ENCODE data around the gene OR5AU1.

DNA sequence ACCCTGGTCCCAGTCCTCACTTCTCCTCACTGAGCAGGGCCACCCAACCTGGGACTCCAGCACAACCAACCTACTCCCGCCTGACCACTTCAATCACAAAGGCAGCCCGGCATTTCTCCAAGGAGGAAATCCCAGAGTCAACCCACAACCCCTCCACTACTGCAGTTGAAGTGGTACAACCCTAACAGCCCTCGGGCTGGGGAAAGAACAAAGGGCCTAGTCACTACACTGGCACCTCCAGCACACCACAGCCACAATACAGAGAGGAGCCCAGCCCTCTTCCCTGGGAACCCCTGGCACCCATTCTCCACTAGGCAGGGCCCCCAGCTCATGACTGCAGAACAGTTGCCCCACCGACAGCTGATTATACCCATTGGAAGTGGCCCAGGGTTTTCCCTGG, 13.7 kb upstream of the OR5AU1 start:
- TF ChIP-seq, protein P1, sequence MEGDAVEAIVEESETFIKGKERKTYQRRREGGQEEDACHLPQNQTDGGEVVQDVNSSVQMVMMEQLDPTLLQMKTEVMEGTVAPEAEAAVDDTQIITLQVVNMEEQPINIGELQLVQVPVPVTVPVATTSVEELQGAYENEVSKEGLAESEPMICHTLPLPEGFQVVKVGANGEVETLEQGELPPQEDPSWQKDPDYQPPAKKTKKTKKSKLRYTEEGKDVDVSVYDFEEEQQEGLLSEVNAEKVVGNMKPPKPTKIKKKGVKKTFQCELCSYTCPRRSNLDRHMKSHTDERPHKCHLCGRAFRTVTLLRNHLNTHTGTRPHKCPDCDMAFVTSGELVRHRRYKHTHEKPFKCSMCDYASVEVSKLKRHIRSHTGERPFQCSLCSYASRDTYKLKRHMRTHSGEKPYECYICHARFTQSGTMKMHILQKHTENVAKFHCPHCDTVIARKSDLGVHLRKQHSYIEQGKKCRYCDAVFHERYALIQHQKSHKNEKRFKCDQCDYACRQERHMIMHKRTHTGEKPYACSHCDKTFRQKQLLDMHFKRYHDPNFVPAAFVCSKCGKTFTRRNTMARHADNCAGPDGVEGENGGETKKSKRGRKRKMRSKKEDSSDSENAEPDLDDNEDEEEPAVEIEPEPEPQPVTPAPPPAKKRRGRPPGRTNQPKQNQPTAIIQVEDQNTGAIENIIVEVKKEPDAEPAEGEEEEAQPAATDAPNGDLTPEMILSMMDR (optimal IDR thresholded peaks at IDR 0.05 in 1 of 3, IDR thresholded peaks at IDR 0.05 in 1 of 3, conservative IDR thresholded peaks at IDR 0.05 in 1 of 3; ENCODE audit: extremely low read depth in 1 of 3, insufficient read depth in 2 of 3, low read length in 3 of 3) = no peak
- no peak for TF ChIP-seq EZH2 (IDR thresholded peaks at IDR 0.05; ENCODE audit: low read length)

Data from keratinocyte (primary cell).